ENCODE data around the gene AKT2. TPM values are rescaled to one million over a fixed set of nuclear protein-coding genes. Genes with fewer than 3 reads are reported as not detected.

The AKT2 gene
- total RNA-seq, 3 donors from 2014 or later (not counting 1 experiment from before 2014, with no cell fraction given) = 234 to 292 (median 261) TPM

DNA sequence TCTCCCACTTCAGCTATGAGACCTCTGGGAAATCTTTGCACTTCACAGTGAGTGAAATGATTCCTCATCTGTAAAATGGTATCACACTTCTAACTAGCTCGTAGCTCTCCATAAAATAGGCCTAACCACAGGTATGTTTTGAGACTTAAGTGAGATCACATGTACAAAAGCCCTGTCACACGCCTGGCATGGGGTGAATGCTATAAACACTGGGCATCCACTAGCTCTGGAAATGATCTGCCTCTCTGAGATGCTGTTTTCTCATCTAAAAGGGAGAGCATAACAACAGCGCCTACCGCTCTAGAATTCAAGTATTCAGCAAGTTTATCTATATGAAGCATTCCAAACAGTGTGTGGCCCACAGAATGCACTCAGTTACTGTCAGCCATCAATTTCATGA lies 2.2 kb downstream of the AKT2 start:
- WGBS (ENCODE audit: insufficient coverage) = 76% methylated on average over 4 of the region's 4 CpGs
- ATAC-seq (no peak), DNase-seq (no peak)
- Mint-ChIP-seq H3K9me3 (no peaks in the 10 kb centered on the region), H3K27ac (peak overlapping the region; percentile 99), H3K27me3 (ENCODE audit: low read depth in 2 of 2) (no peaks in the 10 kb centered on the region), H3K36me3 (no peaks in the 10 kb centered on the region), H3K4me3 (peak overlapping the region; percentile 94), H3K4me1 (peaks cover 50 to 74% of the 10 kb centered on the region in 2 donors)
- H3K36me3 ChIP-seq (ENCODE audit: control insufficient read depth, insufficient read depth, low read length) = peaks cover 2% of the 10 kb centered on the region
- H3K27ac ChIP-seq (ENCODE audit: low read length) = peak overlapping the region; percentile 98
- no peaks in the 10 kb centered on the region for H3K27me3 ChIP-seq (ENCODE audit: control insufficient read depth, insufficient read depth, low read length)
- no peaks in the 10 kb centered on the region for H3K9me3 ChIP-seq (ENCODE audit: control insufficient read depth, insufficient read depth, low read length)
- no peak for TF ChIP-seq CTCF (IDR thresholded peaks at IDR 0.05)
- no peak overlapping the region for H3K4me3 ChIP-seq (ENCODE audit: low read length)
- peaks cover 74% of the 10 kb centered on the region for H3K4me1 ChIP-seq (ENCODE audit: control insufficient read depth, insufficient read depth, low read length)
- intact Hi-C loops (cut with micrococcal nuclease) = loop anchor here (5.0 to 10.0 kb wide), 2 partner anchors 64 to 138 kb away; partner anchors contain the start of genes C19orf47 and PLD3

DNA sequence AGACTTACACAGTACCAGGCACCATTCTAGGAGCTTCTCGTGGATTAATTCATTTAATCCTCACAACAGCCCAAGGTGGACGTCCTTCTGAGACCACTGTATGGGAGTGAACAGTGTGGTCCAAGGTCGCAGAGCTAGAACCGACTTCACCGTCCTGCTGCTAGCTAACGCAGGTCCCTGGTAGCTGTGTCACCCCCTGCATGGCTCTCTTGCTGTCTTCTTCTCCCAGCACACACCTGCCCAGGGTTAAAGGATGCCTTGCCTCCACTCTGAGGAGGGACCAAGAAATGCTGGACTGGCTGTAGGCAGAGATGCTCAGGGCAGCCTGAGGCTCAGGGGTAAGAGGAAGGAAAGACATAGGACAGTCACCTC lies 3.0 kb downstream of the AKT2 start:
- Mint-ChIP-seq H3K9me3 (no peaks in the 10 kb centered on the region), H3K27me3 (ENCODE audit: low read depth in 2 of 2) (no peaks in the 10 kb centered on the region), H3K4me1 (peaks cover 57 to 81% of the 10 kb centered on the region in 2 donors), H3K36me3 (no peaks in the 10 kb centered on the region), H3K4me3 (no peak overlapping the region), H3K27ac (peak overlapping the region; percentile 99)
- WGBS (ENCODE audit: insufficient coverage) = 92% methylated on average over 6 of the region's 6 CpGs
- no peak for TF ChIP-seq CTCF (IDR thresholded peaks at IDR 0.05)
- no peak overlapping the region for H3K4me3 ChIP-seq (ENCODE audit: low read length)
- peaks cover 2% of the 10 kb centered on the region for H3K36me3 ChIP-seq (ENCODE audit: control insufficient read depth, insufficient read depth, low read length)
- no peaks in the 10 kb centered on the region for H3K9me3 ChIP-seq (ENCODE audit: control insufficient read depth, insufficient read depth, low read length)
- peak overlapping the region; percentile 23 for H3K27ac ChIP-seq (ENCODE audit: low read length)
- no peaks in the 10 kb centered on the region for H3K27me3 ChIP-seq (ENCODE audit: control insufficient read depth, insufficient read depth, low read length)
- peaks cover 76% of the 10 kb centered on the region for H3K4me1 ChIP-seq (ENCODE audit: control insufficient read depth, insufficient read depth, low read length)
- no peak for ATAC-seq
- DNase-seq = no peak
- intact Hi-C loops (cut with micrococcal nuclease) = loop anchor here (5.0 to 10.0 kb wide), 2 partner anchors 65 to 137 kb away; partner anchors contain the start of genes C19orf47 and PLD3

GRCh38 chr19:40281381-40282208 lies 3.5 kb downstream of the AKT2 start:
- Histone ChIP-seq H3K27ac (ENCODE audit: low read length) (no peak overlapping the region), H3K4me1 (ENCODE audit: control insufficient read depth, insufficient read depth, low read length) (peaks cover 76% of the 10 kb centered on the region), H3K9me3 (ENCODE audit: control insufficient read depth, insufficient read depth, low read length) (no peaks in the 10 kb centered on the region), H3K4me3 (ENCODE audit: low read length) (no peak overlapping the region), H3K36me3 (ENCODE audit: control insufficient read depth, insufficient read depth, low read length) (peaks cover 2% of the 10 kb centered on the region), H3K27me3 (ENCODE audit: control insufficient read depth, insufficient read depth, low read length) (no peaks in the 10 kb centered on the region)
- no peak for TF ChIP-seq CTCF (IDR thresholded peaks at IDR 0.05)
- Mint-ChIP-seq H3K4me3 (peak overlapping the region; percentile 17), H3K4me1 (peaks cover 58 to 80% of the 10 kb centered on the region in 2 donors), H3K9me3 (no peaks in the 10 kb centered on the region), H3K27me3 (ENCODE audit: low read depth in 2 of 2) (no peaks in the 10 kb centered on the region), H3K27ac (peak overlapping the region; percentile 99), H3K36me3 (no peaks in the 10 kb centered on the region)
- no peak for ATAC-seq
- no peak for DNase-seq
- 86% methylated on average over 11 of the region's 14 CpGs for whole genome bisulfite sequencing (ENCODE audit: insufficient coverage)
- intact Hi-C loops (cut with micrococcal nuclease) = loop anchor here (5.0 to 10.0 kb wide), 2 partner anchors 66 to 137 kb away; partner anchors contain the start of genes C19orf47 and PLD3
